HG03175 (cell line): Measurements from ENCODE around the gene DPYSL5.

Experiments
- ATAC-seq: cut with Tn5 transposase; IDR thresholded peaks from one replicate; pipeline ENCODE4 v1.9.1; 2021; ENCODE audit warnings: mild to moderate bottlenecking, moderate library complexity; ENCODE audit not compliant: unreplicated experiment

Gene DPYSL5

DNA sequence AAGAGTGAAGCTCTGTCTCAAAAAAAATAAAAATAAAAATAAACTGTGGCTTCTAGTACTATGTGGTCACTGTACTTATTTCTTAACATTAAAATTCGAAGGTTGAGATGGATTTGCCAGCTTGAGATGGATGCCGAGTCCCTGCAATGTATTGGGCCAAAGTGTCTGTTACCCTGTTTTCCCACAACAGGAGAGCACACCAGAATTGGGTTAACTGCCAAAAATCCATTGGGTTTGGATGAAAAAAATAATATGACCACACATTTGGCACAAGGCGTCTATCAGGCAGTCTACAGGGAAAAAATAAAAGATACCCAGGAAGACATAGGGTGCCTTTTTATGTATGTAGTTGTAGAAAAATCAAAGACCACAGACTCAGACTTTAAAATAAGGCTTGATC lies 103.3 kb downstream of the DPYSL5 start:
- ATAC-seq, result no peak

DNA sequence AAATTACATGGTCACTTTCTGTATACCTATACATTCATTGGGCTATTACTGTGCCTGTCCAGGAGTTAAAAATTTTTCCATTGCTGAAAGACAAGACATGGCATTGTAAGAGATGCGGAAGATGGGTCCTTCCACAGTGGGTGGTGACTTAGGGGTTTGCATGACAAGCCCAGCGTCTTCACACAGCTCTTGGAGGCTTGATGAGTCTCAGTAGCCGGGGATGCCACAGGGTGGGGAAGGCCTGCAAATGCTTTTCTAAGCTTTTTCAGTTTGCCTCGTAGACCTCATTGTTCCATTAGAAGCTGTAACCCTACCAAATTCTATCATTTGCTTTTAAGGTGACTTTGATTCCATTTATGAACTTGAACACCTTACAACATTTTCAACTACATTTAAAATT lies 104.4 kb downstream of the DPYSL5 start:
- no peak for ATAC-seq

GRCh38 chr2:26954135-26954534 lies 106.2 kb downstream of the DPYSL5 start:
- ATAC-seq, result no peak

- ATAC-seq, result no peak
Observed at GRCh38 chr2:26957041-26957440, 109.1 kb downstream of the DPYSL5 start.

DNA sequence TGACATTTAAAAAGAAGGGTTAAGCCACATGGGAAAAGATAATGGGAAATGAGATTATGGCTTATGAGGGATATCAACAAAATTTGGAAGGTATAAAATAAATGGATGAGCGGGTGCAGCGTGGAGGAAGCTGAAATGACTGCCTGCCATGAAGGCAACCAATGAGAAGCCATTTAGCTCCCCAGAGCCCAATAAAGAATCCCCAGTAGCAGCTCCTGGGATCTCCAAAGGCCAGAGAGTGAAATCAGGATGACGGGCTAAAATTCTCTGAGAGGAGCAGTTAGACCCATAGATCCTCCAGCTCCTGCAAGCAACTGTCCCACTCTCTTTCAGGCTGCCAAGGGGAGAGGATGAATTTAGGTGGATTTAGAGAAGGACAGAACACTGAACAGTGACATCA lies 109.6 kb downstream of the DPYSL5 start:
- no peak for ATAC-seq

DNA sequence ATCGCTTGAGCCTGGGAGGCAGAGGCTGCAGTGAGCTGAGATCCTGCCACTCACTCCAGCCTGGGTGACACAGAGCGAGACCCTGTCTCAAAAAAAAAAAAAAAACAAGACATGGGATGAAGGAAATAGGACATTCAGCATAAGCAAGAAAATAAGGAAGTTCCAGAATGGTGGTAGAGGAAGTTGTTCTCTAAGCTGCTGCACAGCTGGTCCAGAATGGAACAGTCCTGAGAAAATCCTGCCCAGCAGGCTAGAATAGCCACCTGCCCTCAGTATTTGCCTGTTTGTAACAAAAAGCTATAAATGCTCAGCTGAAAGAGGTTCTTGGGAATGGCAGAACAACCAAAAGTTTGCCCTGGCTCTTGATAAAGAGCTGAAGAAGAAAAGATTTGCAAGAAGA lies 111.4 kb downstream of the DPYSL5 start:
- no peak for ATAC-seq

DNA sequence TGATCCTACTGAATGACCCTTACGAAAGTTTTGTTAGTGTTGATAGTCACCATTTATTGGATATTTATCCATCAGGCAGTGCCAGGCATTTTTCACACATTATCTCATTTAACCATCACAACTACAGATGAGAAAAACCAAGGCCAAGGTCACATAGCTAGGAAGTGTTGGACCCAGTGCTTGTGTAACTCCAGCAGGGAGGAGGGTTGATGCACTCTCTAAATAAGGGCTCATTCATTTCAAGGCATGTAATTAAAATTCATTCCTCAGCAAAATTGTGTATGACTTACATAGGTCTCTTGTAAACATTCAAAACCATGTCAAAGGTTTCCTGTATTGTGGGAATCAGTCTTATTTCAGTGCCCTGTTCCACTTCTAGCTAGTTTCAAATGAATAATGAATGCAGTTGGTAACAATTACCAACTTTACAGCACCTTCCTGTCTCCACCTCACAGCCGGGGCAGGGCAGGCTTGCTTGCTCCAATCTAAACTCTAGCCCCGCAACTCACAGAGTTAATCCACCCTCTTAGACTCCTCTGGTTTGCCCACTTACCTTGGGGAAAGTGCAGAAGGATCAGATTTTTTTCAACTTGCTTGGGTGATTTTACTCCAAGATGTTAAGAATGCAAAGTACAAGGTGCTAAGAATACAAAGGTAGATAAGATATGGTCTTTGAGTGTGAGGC lies 116.7 kb downstream of the DPYSL5 start:
- ATAC-seq, result no peak

DNA sequence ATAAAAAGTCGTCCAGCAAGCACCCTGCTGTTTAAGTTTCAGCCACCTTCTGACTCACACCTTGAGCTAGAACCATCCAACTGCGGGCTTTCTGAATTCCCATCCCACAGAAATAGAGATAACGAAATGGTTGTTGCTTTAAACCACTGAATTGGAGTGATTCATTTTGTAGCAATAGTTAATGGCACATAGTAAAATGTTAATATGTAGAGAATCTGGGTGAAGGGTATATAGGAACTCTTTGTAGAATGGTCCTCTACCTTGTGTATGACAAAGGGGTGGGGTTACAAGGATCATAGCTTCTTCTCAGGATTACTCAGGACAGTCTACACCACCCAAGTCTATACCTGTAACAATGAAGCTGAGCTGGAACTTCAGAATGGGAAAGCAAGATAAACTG lies 120.1 kb downstream of the DPYSL5 start:
- ATAC-seq, result no peak

DNA sequence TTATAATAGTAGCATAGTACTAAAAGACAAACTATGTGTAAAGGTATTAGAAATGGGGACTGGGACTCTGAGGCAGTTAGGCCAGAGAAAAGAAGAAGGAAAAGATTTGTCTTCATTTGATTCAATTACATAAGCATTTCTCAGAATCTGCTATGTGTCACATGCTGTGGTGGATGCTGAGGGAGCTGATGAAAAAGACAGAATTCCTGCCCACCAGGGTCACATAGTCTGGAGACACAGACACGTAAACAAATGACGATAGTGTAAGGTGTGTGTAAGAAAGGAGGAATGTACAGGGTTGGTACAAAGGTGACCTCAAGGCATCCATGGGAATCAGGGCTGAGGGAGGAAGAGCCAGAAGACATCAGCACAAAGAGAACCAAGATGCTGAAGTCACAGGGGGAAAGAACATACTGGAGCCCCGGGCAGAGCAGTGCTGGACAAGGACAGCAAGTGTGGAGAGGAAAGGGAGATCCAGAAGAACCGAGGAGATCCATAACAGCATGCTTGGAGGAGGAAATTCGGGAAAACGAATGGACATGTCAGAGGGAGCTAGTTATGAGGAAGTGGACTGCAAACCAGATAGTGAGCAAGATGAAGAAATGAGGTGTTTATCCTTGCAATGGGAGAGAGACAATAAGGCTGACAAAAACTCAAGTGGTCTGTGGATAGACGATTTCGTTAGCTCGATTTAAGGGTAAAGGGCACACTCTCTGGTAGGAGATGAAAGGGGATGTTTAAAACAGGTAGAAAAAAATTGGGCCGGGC lies 121.3 kb downstream of the DPYSL5 start:
- no peak for ATAC-seq

DNA sequence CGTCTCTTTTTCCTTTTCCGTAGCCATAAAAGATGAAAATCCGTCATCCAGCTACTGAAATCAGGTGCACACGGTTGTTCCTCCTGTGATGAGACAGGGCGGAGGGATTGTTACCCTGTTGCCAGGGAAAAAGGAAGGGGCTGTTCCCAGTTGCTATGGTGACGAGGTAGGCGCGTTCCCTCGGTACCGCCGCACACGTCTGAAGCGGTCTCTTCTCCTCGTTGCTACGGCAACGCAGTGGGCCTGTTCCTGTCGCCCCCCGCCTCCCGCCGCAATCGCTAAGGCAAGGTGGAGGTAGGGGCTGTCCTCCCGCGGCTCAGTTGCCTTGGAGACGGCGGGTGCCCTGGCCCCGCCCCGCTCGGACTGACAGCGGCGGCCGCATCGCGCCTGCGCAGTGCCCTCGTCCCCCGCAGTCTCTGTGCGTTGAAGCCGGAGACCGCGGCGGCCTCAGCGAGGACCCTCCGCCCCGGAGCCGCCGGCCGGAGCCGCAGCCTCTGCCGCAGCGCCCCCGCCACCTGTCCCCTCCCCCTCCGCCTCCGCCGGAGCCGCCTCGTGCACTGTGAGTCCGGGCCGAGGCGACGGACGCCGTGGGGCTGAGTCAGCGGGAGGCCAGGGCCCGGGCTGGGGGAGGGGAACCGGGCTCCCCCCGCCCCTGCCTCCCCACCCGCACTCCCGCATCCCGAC lies 122.5 kb downstream of the DPYSL5 start, which contains the start of gene MAPRE3:
TSS of gene MAPRE3 (plus strand) at position 394 of the 684 bp plus-strand sequence. CDS start 51,582 bp downstream, outside the sequence.
- peak; percentile 80 for ATAC-seq

DNA sequence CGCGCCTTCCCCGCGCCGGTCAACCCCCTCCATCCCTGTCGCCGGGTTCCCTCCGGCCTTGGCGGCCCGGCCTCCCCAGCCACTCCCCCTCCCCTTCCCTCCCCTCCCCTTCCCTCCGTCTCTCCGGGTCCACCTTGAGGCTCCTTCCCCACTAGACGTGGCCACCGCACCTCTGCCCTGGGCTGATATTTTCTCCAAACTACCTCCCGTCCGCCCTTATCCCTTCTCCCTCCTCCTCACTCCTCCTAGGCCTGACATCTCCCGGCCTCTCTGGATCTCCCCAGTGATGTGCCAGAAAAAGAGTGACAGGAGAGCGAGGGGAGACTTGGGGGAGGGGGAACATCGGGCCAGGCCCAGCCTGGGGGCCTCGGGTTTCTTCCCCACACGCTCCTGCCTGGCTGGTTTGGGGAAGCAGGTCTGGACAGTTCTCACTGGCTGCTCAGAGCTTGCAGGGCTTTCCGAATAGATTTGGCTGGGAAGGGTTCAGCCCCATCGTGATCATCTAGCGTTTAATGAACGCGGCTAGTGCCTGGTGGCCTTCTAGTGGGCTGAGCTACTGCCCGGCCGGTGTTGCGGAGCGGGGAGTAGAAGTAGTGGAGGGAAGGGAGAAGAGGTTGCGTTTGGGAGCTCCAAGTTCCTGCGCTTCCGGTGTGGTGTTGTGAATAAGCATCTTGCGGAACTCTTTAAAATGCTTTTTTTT lies 123.1 kb downstream of the DPYSL5 start:
- no peak for ATAC-seq

DNA sequence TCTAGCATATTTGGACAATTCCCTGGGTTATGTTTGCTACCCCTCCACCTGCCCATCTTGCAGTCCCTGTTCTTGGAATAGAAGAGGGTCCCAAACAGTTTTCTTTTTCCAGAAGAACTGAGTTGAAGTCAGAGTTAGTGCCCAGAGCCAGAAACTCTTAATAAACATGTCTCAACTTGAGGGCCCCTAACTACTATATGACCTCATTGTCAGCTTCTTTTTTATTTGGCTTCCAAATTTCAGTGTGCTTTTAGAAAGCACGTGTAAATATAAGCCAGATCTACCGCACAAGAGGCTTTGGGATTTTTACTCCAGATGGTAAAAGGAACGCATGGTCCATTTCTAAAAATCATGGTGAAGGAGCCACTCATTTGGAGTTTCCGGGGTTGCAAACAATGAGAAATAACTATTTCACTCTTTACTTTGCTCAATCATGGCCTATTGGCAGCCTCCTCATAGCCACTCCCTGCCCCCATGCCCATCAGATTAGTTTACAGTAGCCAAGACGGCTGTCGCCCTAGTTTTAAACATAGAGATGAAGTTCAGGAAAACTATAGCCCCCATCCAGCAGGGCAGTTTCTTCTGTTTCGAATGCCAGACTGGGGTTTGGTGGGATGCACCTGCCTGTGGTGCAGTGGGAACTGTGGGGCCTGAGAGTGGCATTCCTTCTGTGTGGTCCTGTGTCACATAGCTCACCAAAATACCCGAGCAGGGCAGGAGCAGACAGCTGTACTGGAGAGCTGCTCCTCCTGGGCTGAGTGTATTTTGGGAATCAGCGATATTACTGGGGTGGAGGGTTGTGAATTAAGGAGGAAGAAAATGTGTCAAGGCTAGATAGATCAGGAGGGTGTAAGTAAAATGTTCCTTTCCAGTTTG lies 124.2 kb downstream of the DPYSL5 start:
- no peak for ATAC-seq

DNA sequence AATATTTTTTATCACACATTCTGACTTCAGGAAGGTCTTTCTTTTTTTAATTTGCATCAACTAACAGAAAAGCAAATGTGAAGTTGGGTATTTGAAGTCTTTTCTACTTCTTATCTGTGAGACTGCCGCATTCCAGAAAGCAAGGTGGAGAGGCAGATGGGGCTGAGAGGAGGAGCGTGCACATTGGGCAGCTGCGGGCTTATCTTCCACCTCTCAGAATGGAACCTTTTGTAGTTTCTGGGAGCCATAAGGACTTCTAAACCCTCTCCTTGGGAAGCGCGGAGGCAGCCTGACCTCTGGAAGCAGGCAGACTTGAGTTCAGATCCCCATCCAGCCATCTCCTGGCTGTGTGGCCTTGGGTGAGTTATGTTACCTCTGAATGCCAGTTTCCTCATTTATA lies 126.4 kb downstream of the DPYSL5 start:
- no peak for ATAC-seq

GRCh38 chr2:26975102-26975501 lies 127.2 kb downstream of the DPYSL5 start:
- ATAC-seq, result no peak

DNA sequence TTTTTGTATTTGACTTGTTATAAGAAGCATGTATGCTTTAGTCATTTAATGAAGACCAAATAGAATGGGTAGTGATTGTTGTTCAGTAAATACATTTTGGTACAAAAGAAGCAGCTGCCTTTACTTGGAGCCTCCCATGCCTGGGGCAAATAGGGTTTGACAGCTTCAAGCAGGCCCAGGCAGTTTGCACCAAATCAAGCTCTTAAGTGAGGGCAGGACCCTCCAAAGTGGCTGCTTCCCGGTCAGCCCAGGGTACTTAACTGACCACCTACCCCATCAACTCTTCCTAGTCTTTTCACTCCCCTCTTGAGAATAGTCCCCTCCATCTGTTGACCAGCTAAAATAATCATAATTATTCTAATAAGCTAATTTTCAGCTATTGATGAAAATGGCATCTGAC lies 127.7 kb downstream of the DPYSL5 start:
- no peak for ATAC-seq

DNA sequence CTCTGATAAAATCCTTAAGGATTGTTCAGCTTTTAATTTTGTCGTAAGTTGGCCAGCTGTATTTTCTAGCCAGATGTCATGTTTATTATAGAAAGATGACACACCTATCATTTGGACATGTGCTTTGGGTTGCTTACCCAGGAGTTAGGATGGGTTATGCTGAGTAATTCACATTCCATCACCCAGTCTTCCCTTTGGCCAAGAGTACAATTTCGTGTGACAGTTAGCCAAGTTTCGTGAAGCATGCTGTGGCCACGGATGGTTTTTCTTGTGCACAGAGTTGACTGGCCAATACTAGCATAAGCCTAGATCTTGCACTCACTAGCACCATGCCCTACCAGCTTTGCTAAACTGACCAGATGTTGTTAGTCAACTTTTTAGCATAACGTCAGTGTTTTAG lies 128.3 kb downstream of the DPYSL5 start:
- no peak for ATAC-seq

GRCh38 chr2:26977012-26977411 lies 129.1 kb downstream of the DPYSL5 start:
- no peak for ATAC-seq

DNA sequence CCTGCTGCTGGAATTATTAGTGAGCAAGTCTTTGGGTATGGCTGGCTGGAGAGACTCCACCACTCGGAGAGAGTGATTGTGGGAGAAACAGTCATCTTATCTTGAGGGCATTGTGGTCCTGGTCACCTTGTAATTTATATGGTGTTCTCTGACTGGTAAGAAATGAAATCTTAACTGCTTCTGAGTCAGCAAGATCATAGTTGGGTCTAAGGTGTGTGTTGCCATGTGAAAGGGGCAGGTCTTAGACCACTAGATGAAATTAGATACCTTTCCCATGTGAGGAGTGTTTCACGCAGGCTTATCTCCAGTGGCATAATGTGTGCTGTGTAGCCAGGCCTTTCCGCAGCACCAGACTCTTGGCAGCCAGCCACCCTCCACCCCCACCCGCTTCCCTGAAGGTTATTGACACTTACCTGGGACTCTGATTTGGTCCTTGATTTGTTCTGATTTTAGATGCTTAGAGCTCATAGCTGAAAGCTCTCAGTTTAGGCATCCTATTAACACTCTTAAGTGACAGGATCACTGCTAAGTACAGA lies 130.2 kb downstream of the DPYSL5 start:
- ATAC-seq, result no peak

GRCh38 chr2:26979741-26980140 lies 131.8 kb downstream of the DPYSL5 start:
- ATAC-seq, result no peak

GRCh38 chr2:26980971-26981370 lies 133.0 kb downstream of the DPYSL5 start:
- ATAC-seq, result no peak
